OCI-LY3 (cell line): ENCODE data around the gene TMPRSS13.

ENCODE experiments used
- H2AFZ ChIP-seq: fragments of 200-600, 300-600 bp; shearing (Covaris generic); 2 replicates; pipeline ENCODE4 v1.6.0; 2014; ENCODE audit warnings: antibody characterized with exemption, low read depth, low read length
- H3K27ac ChIP-seq: fragments of 200-600, 300-600 bp; sonication (generic); 2 replicates; pipeline ENCODE4 v1.5.1; 2014; ENCODE audit warnings: mild to moderate bottlenecking, low read length, moderate library complexity, mixed read lengths
- H3K27me3 ChIP-seq: fragments of 200-600, 300-600 bp; sonication (generic); 2 replicates; pipeline ENCODE4 v1.6.1; 2014; ENCODE audit warnings: low read depth, low read length, mixed read lengths
- H3K36me3 ChIP-seq: fragments of 200-600, 300-600 bp; sonication (generic); replicated peaks from 2 replicates; pipeline ENCODE3; 2014; ENCODE audit warnings: low read depth, low read length, mixed read lengths
- H3K4me1 ChIP-seq: fragments of 300-600, 200-600 bp; sonication (generic); 2 replicates; pipeline ENCODE4 v1.6.1; 2014; ENCODE audit warnings: low read length, mixed read lengths
- H3K4me2 ChIP-seq: fragments of 200-600, 300-600 bp; sonication (generic); 2 replicates; pipeline ENCODE4 v1.6.1; 2014; ENCODE audit warnings: low read length, mixed read lengths
- H3K4me3 ChIP-seq: fragments of 300-600, 200-600 bp; sonication (generic); 2 replicates; pipeline ENCODE4 v1.5.1; 2014; ENCODE audit warnings: antibody characterized with exemption, mild to moderate bottlenecking, low read length, moderate library complexity
- H3K79me2 ChIP-seq: fragments of 300-600, 200-600 bp; shearing (Covaris generic); 2 replicates; pipeline ENCODE4 v1.6.1; 2014; ENCODE audit warnings: mild to moderate bottlenecking, low read length, mixed read lengths
- H3K9ac ChIP-seq: fragments of 300-600, 200-600 bp; shearing (Covaris generic); 2 replicates; pipeline ENCODE4 v1.6.0; 2014; ENCODE audit warnings: mild to moderate bottlenecking, low read length, moderate library complexity
- H3K9me3 ChIP-seq: fragments of 200-600, 300-600 bp; shearing (Covaris generic); 2 replicates; pipeline ENCODE4 v1.6.1; 2014; ENCODE audit warnings: low read length, mixed read lengths; ENCODE audit not compliant: insufficient read depth
- H4K20me1 ChIP-seq: fragments of 200-600, 300-600 bp; sonication (generic); 2 replicates; pipeline ENCODE4 v1.6.1; 2016; ENCODE audit warnings: low read length, mixed read lengths; ENCODE audit not compliant: insufficient read depth
- EZH2phosphoT487 ChIP-seq: fragments of 200-600 bp; shearing (Covaris generic); IDR thresholded peaks from 2 replicates; pipeline ENCODE4 v1.6.1; 2018; ENCODE audit warnings: antibody characterized with exemption, mixed run types, low read depth
- TF ChIP-seq, protein P1 (sequence below): fragments of 200-600, 300-600 bp; sonication (generic); IDR thresholded peaks from 2 replicates; pipeline ENCODE4 v1.5.1; 2014; ENCODE audit warnings: antibody characterized with exemption, low read length, low read depth

The TMPRSS13 gene

DNA sequence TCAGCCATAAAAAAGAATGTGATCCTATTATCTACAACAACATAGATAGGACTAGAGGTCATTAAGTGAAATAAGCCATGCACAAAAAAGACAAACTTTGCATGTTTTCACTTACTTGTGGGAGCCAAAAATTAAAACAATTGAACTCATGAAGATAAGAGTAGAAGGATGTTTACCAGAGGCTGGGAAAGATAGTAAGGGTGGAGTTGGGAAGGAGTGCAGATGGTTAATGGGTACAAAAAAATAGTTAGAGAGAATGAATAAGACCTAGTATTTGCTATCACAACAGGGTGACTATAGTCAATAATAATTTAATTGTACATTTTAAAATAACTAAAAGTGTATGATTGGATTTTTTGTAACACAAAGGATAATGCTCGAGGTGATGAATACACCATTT, 29.7 kb upstream of the TMPRSS13 start:
- H3K9me3 ChIP-seq = 0 out of 2 replicates have a peak, but pooled peaks cover 9% of the 10 kb centered on the region
- no peaks in the 10 kb centered on the region for H4K20me1 ChIP-seq
- H3K4me3 ChIP-seq = no peak overlapping the region
- no peak overlapping the region for H3K9ac ChIP-seq
- H3K4me1 ChIP-seq = peaks cover 20% of the 10 kb centered on the region
- H3K4me2 ChIP-seq = no peak overlapping the region
- H3K36me3 ChIP-seq = peaks cover 19% of the 10 kb centered on the region
- no peak overlapping the region for H2AFZ ChIP-seq
- TF ChIP-seq EZH2phosphoT487 = no peak
- TF ChIP-seq, protein P1, sequence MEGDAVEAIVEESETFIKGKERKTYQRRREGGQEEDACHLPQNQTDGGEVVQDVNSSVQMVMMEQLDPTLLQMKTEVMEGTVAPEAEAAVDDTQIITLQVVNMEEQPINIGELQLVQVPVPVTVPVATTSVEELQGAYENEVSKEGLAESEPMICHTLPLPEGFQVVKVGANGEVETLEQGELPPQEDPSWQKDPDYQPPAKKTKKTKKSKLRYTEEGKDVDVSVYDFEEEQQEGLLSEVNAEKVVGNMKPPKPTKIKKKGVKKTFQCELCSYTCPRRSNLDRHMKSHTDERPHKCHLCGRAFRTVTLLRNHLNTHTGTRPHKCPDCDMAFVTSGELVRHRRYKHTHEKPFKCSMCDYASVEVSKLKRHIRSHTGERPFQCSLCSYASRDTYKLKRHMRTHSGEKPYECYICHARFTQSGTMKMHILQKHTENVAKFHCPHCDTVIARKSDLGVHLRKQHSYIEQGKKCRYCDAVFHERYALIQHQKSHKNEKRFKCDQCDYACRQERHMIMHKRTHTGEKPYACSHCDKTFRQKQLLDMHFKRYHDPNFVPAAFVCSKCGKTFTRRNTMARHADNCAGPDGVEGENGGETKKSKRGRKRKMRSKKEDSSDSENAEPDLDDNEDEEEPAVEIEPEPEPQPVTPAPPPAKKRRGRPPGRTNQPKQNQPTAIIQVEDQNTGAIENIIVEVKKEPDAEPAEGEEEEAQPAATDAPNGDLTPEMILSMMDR = no peak
- H3K27ac ChIP-seq = no peak overlapping the region
- no peaks in the 10 kb centered on the region for H3K79me2 ChIP-seq
- H3K27me3 ChIP-seq = no peaks in the 10 kb centered on the region

DNA sequence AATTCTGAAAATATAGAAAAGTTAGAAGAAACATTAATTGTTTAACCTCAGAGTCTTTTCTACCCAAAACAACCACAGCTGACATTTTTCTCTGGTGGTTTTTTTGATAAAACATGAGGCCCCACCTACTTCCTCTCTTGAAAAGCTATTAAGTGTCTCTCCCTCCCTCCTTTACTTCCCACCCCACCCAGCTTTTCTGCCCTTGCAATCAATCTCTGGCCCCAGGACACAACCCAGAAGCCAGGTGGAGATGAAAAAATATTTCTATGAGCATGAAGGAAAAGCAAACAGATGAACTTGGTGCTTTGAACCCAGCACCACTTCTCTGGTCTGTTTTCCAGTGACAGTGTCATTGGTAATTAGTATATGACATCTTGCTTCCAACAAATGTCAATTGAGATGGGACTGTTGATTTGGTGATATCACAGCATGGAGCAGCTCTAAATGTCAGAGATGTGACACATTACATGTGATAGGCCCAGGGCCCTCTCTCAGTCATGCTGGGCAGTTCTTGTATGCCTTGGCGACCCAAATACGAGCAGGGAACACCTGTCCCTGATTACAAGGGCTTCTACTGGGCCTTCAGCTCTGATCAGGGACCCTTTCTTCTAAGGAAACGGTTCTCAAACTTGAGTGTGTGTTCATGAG, 23.9 kb upstream of the TMPRSS13 start:
- peak overlapping the region; percentile 76 for H3K4me2 ChIP-seq

DNA sequence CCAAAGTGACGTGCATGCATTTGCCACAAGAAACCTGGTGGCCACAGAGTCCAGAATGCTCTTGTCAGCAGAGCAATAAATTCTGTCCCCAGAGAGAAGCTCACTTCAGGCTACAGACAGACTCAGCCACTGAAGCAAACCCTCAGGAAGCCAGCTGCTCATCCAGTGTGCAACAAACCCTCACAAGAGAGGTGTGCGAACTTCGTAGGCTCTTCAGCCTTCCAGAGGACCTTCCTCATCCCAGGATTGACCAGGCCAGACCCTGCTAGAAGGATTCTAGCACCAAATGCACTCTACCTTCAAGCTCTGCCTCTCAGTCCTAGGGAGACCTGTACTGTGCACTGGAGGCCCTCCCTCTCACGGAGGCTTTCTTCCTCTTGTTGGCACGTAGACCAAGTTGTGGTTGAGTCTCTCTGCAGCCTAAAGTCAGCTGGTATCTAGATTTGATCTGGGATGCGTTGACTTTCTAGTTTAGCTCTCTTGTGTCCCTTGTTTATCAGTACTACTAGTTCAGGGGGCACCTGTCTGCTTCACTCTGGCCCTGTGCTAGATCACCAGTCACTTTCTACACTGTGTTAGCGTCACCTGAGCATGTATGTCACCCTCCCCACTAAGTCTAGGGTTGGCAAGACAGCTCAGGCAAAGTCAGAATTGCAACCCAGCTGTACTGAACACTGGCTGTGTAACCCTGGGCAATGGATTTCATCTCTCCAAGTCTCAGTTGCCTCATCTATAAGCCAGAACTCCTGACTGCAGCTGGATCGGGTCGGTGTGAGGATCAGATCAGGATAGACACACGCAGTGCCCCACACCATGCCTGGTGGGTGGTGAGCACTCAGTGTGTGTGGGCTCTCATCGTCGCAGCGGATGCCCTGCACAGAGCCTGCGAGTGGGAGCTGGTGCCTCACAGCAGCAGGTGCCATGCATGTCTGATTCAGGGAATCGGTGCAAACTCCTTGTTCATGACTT, 22.1 kb upstream of the TMPRSS13 start:
- no peak for TF ChIP-seq EZH2phosphoT487
- TF ChIP-seq, protein P1 = no peak
- H3K79me2 ChIP-seq = peaks cover 8% of the 10 kb centered on the region
- H3K36me3 ChIP-seq = peaks cover 2% of the 10 kb centered on the region
- no peaks in the 10 kb centered on the region for H3K27me3 ChIP-seq
- H3K27ac ChIP-seq = peak overlapping the region; percentile 99
- H2AFZ ChIP-seq = no peak overlapping the region
- H3K4me3 ChIP-seq = peak overlapping the region; percentile 57
- no peaks in the 10 kb centered on the region for H4K20me1 ChIP-seq
- peak overlapping the region; percentile 76 for H3K4me2 ChIP-seq
- no peaks in the 10 kb centered on the region for H3K9me3 ChIP-seq
- peak overlapping the region; percentile 85 for H3K9ac ChIP-seq
- H3K4me1 ChIP-seq = peaks cover 81% of the 10 kb centered on the region

More for the DNA sequence above, 23.9 kb upstream of the TMPRSS13 start:
- Histone ChIP-seq H3K9me3 (0 out of 2 replicates have a peak, but pooled peaks cover 6% of the 10 kb centered on the region), H3K27ac (peak overlapping the region; percentile 2; the same call in 1 of the 2 replicates), H3K36me3 (peaks cover 3% of the 10 kb centered on the region), H3K79me2 (peaks cover 8% of the 10 kb centered on the region), H4K20me1 (no peaks in the 10 kb centered on the region), H2AFZ (no peak overlapping the region), H3K4me1 (peaks cover 63% of the 10 kb centered on the region), H3K9ac (no peak overlapping the region), H3K27me3 (no peaks in the 10 kb centered on the region), H3K4me3 (peak overlapping the region; percentile 3; the same call in 1 of the 2 replicates)
- no peak for TF ChIP-seq EZH2phosphoT487
- TF ChIP-seq, protein P1 = no peak

DNA sequence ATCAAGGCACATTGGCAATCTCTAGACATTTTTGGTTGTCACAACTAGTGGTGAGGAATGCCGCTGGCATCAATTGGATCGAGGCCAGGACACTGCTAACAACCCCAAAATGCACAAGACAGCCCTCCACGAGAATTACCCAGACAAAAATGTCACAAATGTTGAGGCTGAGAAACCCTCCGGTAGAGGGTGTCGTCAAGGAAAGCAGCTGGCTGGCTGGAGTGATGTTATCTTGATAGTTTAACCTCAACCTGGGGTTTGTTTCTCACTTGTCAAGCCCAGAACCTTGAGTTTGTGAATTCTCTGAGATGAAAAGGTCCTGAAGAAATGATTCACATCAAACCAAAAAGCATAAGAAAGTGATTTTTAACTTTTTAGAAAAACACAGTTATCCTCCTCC, 21.1 kb upstream of the TMPRSS13 start:
- H3K9ac ChIP-seq = peak overlapping the region; percentile 85
- H3K27ac ChIP-seq = peak overlapping the region; percentile 99
- H3K4me2 ChIP-seq = peak overlapping the region; percentile 76
- no peaks in the 10 kb centered on the region for H3K36me3 ChIP-seq
- H3K9me3 ChIP-seq = no peaks in the 10 kb centered on the region
- H4K20me1 ChIP-seq = no peaks in the 10 kb centered on the region
- no peak overlapping the region for H2AFZ ChIP-seq
- no peaks in the 10 kb centered on the region for H3K27me3 ChIP-seq
- H3K4me1 ChIP-seq = peaks cover 91% of the 10 kb centered on the region
- H3K4me3 ChIP-seq = peak overlapping the region; percentile 57
- TF ChIP-seq, protein P1 = peak; percentile 56
- no peak for TF ChIP-seq EZH2phosphoT487
- peaks cover 8% of the 10 kb centered on the region for H3K79me2 ChIP-seq
